Uterus (tissue), 4 donors: ENCODE results near the gene RNF41. TPM values are rescaled to one million over a fixed set of nuclear protein-coding genes. Genes with fewer than 3 reads are reported as not detected.

ENCODE experiments used
- DNase-seq, 2 donors: peaks; one replicate each; pipeline ENCODE4 v3.0.0-alpha.2; 2019 to 2020
- H3K27ac ChIP-seq, 2 donors: fragments of 200-600 bp; sonication (generic); 1 replicate in 1 of 2; 2 replicates in 1 of 2; pipeline ENCODE4 v1.5.1; 2016 to 2018
- H3K27me3 ChIP-seq, 2 donors: fragments of 200-600 bp; sonication (generic); one replicate each; pipeline ENCODE4 v1.5.1; 2018 to 2019; ENCODE audit warnings: control low read depth in 1 of 2
- H3K36me3 ChIP-seq, 2 donors: fragments of 200-600 bp; sonication (generic); one replicate each; pipeline ENCODE4 v1.5.1; 2019; ENCODE audit warnings: control low read depth in 1 of 2
- H3K4me1 ChIP-seq, 2 donors: fragments of 200-600 bp; sonication (generic); one replicate each; pipeline ENCODE4 v1.5.1; 2018 to 2019; ENCODE audit warnings: control low read depth in 1 of 2
- H3K4me3 ChIP-seq, 2 donors: fragments of 200-600 bp; sonication (generic); 1 replicate in 1 of 2; 2 replicates in 1 of 2; pipeline ENCODE4 v1.5.1; 2018 to 2019; ENCODE audit warnings: mild to moderate bottlenecking in 1 of 2
- H3K9me3 ChIP-seq, 2 donors: fragments of 200-600 bp; sonication (generic); one replicate each; pipeline ENCODE4 v1.5.1; 2019; ENCODE audit warnings: control low read depth in 1 of 2
- POLR2A ChIP-seq, 2 donors: fragments of 450-650 bp; IDR thresholded peaks; one replicate each; pipeline ENCODE4 v1.6.1; 2016; ENCODE audit warnings: antibody characterized with exemption in 2 of 2, mild to moderate bottlenecking in 1 of 2, moderate library complexity in 1 of 2
- intact Hi-C: fragments of 100-400 bp; cut with DNase I; formaldehyde crosslinking; loops from one replicate; pipeline ENCODE4 v1.15.1; 2023; ENCODE audit warnings: low total_unique reads
- total RNA-seq, 4 donors: library from RNA; depleted of rRNA in 3 of 4; stranded (reverse); fragments of >200 nt in 3 of 4; gene quantifications; one replicate each; pipeline versions ENCODE4 v1.1.0 to v1.2.4, GENCODE V29; 2014 to 2023
- TF ChIP-seq, protein P1 (sequence below), 4 experiments: fragments of 200-600 bp in 2 of 4; fragments of 450-650 bp in 2 of 4; sonication (generic) in 2 of 4; IDR thresholded peaks; one replicate each; pipeline ENCODE4 v1.5.1; 2016 to 2019; ENCODE audit warnings: antibody characterized with exemption in 4 of 4, mild to moderate bottlenecking in 2 of 4, moderate library complexity in 1 of 4
- donor health status: DM: yes; HTN: yes; CAD: no.

Gene RNF41
- total RNA-seq, 4 donors from 2014 or later = 40.3 to 84.8 (median 58.0) TPM

DNA sequence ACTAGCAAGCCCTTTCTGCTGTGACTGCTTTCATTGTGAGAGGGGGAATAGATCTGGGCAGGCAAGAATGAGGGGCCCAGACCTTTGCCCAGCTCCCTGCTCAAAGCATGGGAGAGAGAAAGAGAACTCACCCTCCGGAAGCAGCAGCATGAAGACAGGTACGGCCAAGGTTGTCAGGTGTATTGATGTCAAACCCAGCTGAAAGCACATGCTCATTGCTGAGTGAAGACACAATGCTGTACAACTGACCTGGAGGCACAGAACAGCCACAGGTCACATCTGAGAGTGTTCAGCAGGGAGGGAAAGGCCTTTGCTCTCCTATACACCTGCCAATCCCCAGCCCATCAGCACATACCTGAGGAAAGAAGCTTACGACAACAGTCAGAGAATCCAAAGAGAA, 30.9 kb upstream of the RNF41 start:
- H3K9me3 ChIP-seq = no peaks in the 10 kb centered on the region
- no peak overlapping the region for H3K4me3 ChIP-seq
- TF ChIP-seq, protein P1, sequence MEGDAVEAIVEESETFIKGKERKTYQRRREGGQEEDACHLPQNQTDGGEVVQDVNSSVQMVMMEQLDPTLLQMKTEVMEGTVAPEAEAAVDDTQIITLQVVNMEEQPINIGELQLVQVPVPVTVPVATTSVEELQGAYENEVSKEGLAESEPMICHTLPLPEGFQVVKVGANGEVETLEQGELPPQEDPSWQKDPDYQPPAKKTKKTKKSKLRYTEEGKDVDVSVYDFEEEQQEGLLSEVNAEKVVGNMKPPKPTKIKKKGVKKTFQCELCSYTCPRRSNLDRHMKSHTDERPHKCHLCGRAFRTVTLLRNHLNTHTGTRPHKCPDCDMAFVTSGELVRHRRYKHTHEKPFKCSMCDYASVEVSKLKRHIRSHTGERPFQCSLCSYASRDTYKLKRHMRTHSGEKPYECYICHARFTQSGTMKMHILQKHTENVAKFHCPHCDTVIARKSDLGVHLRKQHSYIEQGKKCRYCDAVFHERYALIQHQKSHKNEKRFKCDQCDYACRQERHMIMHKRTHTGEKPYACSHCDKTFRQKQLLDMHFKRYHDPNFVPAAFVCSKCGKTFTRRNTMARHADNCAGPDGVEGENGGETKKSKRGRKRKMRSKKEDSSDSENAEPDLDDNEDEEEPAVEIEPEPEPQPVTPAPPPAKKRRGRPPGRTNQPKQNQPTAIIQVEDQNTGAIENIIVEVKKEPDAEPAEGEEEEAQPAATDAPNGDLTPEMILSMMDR (IDR thresholded peaks at IDR 0.05) = no peak
- TF ChIP-seq POLR2A (IDR thresholded peaks at IDR 0.05) = no peak
- peaks cover 0 to 11% of the 10 kb centered on the region in 2 donors for H3K4me1 ChIP-seq
- no peak for DNase-seq
- H3K27ac ChIP-seq = no peak overlapping the region
- H3K27me3 ChIP-seq = no peaks in the 10 kb centered on the region
- no peaks in the 10 kb centered on the region for H3K36me3 ChIP-seq
- intact Hi-C loops = no loop called here

GRCh38 chr12:56248711-56249110, 27.0 kb upstream of the RNF41 start:
- TF ChIP-seq, protein P1 (IDR thresholded peaks at IDR 0.05) = no peak
- TF ChIP-seq POLR2A (IDR thresholded peaks at IDR 0.05) = no peak
- no peaks in the 10 kb centered on the region for H3K36me3 ChIP-seq
- H3K4me1 ChIP-seq = no peaks in the 10 kb centered on the region
- DNase-seq = no peak
- no peak overlapping the region for H3K27ac ChIP-seq
- no peaks in the 10 kb centered on the region for H3K27me3 ChIP-seq
- intact Hi-C loops = no loop called here
- no peak overlapping the region for H3K4me3 ChIP-seq
- no peaks in the 10 kb centered on the region for H3K9me3 ChIP-seq

DNA sequence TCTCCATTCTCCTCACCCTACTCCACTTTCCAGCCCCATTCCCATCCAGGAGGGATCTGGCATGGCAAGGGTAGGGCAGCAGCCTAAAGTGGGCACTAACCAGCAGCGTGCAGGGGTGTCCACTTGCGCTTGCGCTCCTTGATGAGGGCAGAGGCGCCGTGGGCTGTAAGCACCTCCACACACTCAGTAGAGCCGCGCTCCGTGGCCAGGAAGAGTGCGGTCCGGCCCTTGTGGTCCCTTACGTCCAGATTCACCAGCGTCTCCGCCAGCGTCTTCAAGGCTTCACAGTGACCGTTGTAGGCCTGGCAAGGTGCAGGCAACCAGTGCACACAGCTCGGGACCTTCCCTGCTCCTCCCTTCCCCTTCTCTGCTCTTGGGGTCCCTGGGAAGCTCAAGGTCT, 26.2 kb upstream of the RNF41 start:
- Histone ChIP-seq H3K27ac (no peak overlapping the region), H3K4me1 (no peaks in the 10 kb centered on the region), H3K27me3 (no peaks in the 10 kb centered on the region), H3K36me3 (no peaks in the 10 kb centered on the region), H3K9me3 (no peaks in the 10 kb centered on the region), H3K4me3 (no peak overlapping the region)
- TF ChIP-seq, protein P1 (IDR thresholded peaks at IDR 0.05) = no peak
- no peak for TF ChIP-seq POLR2A (IDR thresholded peaks at IDR 0.05)
- intact Hi-C loops = no loop called here
- DNase-seq = no peak

- Histone ChIP-seq H3K4me3 (no peak overlapping the region), H3K36me3 (no peaks in the 10 kb centered on the region), H3K27me3 (no peaks in the 10 kb centered on the region), H3K4me1 (no peaks in the 10 kb centered on the region), H3K27ac (no peak overlapping the region), H3K9me3 (no peaks in the 10 kb centered on the region)
- intact Hi-C loops = no loop called here
- no peak for TF ChIP-seq POLR2A (IDR thresholded peaks at IDR 0.05)
- TF ChIP-seq, protein P1 (IDR thresholded peaks at IDR 0.05) = no peak
- no peak for DNase-seq
Measured at GRCh38 chr12:56244494-56244893, 22.8 kb upstream of the RNF41 start.

DNA sequence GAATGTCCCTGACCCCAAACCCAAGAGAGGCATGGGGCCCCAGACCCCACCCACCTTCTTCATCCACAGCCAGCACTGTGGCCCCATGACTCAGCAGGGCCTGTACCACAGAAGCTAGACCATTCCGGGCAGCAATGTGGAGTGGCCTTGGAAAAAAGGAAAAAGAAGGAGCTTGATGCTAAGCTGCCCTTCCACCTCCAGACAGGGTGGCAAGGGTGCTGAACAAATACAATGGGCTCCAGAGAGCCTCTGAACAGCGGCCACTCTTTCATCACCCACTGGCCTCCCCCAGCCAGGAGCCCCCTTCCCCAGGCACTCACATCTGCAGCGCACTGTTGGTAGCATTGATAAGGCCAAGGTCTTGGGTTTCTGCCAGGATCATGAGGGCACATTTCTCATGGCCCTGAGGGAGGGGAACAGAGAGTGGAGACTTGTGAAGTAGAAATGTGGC, 22.0 kb upstream of the RNF41 start:
- intact Hi-C loops = no loop called here
- no peaks in the 10 kb centered on the region for H3K27me3 ChIP-seq
- H3K27ac ChIP-seq = no peak overlapping the region
- no peaks in the 10 kb centered on the region for H3K36me3 ChIP-seq
- H3K4me1 ChIP-seq = no peaks in the 10 kb centered on the region
- no peak for TF ChIP-seq POLR2A (IDR thresholded peaks at IDR 0.05)
- TF ChIP-seq, protein P1 (IDR thresholded peaks at IDR 0.05) = no peak
- H3K9me3 ChIP-seq = no peaks in the 10 kb centered on the region
- no peak for DNase-seq
- no peak overlapping the region for H3K4me3 ChIP-seq
